ENCODE results near the gene SV2C.
"Not testable (repeated sequence)": the region's sequence is repeated elsewhere in the genome, so short reads cannot be mapped to it uniquely, and the experiment has no call there.

Gene SV2C

GRCh38 chr5:76204713-76205112, 121.5 kb downstream of the SV2C start:
- no peak for DNase-seq (ENCODE audit: low read depth)

GRCh38 chr5:76207120-76207519, 123.9 kb downstream of the SV2C start:
- no peak for DNase-seq (ENCODE audit: low read depth)

- DNase-seq (ENCODE audit: low read depth) = no peak
Measured at GRCh38 chr5:76209297-76209696, 126.1 kb downstream of the SV2C start.

- no peak for DNase-seq (ENCODE audit: low read depth)
Measured at GRCh38 chr5:76210946-76211345, 127.8 kb downstream of the SV2C start.

GRCh38 chr5:76213858-76214257, 130.7 kb downstream of the SV2C start:
- DNase-seq (ENCODE audit: low read depth) = no peak

- no peak for DNase-seq (ENCODE audit: low read depth)
Measured at GRCh38 chr5:76216748-76217147, 133.6 kb downstream of the SV2C start.

- DNase-seq (ENCODE audit: low read depth) = no peak
Measured at GRCh38 chr5:76219636-76220035, 136.5 kb downstream of the SV2C start.

GRCh38 chr5:76221311-76221710, 138.1 kb downstream of the SV2C start:
- no peak for DNase-seq (ENCODE audit: low read depth)

- DNase-seq (ENCODE audit: low read depth) = no peak
Measured at GRCh38 chr5:76222318-76222717, 139.1 kb downstream of the SV2C start.

GRCh38 chr5:76223696-76224095, 140.5 kb downstream of the SV2C start:
- no peak for DNase-seq (ENCODE audit: low read depth)

GRCh38 chr5:76224898-76225297, 141.7 kb downstream of the SV2C start:
- DNase-seq (ENCODE audit: low read depth) = no peak

GRCh38 chr5:76225336-76225735, 142.2 kb downstream of the SV2C start:
- no peak for DNase-seq (ENCODE audit: low read depth)

- DNase-seq (ENCODE audit: low read depth) = no peak
Measured at GRCh38 chr5:76229900-76230299, 146.7 kb downstream of the SV2C start.

GRCh38 chr5:76230711-76231285, 147.6 kb downstream of the SV2C start:
- no peak for DNase-seq (ENCODE audit: low read depth)

- DNase-seq (ENCODE audit: low read depth) = no peak
Measured at GRCh38 chr5:76234665-76235064, 151.5 kb downstream of the SV2C start.

GRCh38 chr5:76236684-76237083, 153.5 kb downstream of the SV2C start:
- no peak for DNase-seq (ENCODE audit: low read depth)

- no peak for DNase-seq (ENCODE audit: low read depth)
Measured at GRCh38 chr5:76240336-76240735, 157.2 kb downstream of the SV2C start.

- DNase-seq (ENCODE audit: low read depth) = not testable (repeated sequence)
Measured at GRCh38 chr5:76242155-76242554, 159.0 kb downstream of the SV2C start.

GRCh38 chr5:76245590-76245989, 162.4 kb downstream of the SV2C start:
- DNase-seq (ENCODE audit: low read depth) = no peak

GRCh38 chr5:76249621-76250020, 166.4 kb downstream of the SV2C start:
- DNase-seq (ENCODE audit: low read depth) = no peak

- no peak for DNase-seq (ENCODE audit: low read depth)
Measured at GRCh38 chr5:76250463-76250862, 167.3 kb downstream of the SV2C start.

- no peak for DNase-seq (ENCODE audit: low read depth)
Measured at GRCh38 chr5:76251656-76252055, 168.5 kb downstream of the SV2C start.

- DNase-seq (ENCODE audit: low read depth) = no peak
Measured at GRCh38 chr5:76252437-76252836, 169.3 kb downstream of the SV2C start.

- DNase-seq (ENCODE audit: low read depth) = peak; percentile 15
Measured at GRCh38 chr5:76256116-76256889, 173.1 kb downstream of the SV2C start.

Measured in stimulated activated CD8-positive, alpha-beta memory T cell treated with anti-CD3 and anti-CD28 coated beads, Interleukin-12 subunit alpha, Interleukin-12 subunit beta, amount 100 ng/mL, for 4 hours (primary cell).